DMS153 (cell line): ENCODE measurements around the gene LHX4.

ENCODE experiments used
- DNase-seq: peaks from one replicate; lab custom pipeline; 2025; lab: John Stamatoyannopoulos, UW

The LHX4 gene

GRCh38 chr1:180243517-180244221 is 13.6 kb downstream of the LHX4 start:
- no peak for DNase-seq

DNA sequence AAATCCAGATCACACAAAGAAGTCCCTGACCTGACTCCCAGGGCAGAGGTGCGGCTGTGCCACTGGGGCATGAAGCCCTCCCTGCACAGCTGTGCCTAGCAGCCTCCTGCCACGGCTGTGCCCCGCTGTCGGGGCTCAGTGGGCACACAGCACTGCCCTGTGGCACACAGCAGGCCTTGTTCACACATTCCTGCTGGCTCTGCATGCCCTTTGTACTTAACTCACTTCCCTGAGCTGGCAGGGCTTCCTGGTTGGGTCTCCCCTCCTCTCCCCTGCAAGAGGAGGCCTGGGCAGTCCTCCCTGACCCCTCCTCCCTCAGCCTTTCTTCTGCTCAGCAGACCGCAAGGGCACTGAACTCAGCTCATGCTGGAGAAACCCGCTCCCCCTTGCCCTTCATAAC is 14.8 kb downstream of the LHX4 start:
- no peak for DNase-seq

DNA sequence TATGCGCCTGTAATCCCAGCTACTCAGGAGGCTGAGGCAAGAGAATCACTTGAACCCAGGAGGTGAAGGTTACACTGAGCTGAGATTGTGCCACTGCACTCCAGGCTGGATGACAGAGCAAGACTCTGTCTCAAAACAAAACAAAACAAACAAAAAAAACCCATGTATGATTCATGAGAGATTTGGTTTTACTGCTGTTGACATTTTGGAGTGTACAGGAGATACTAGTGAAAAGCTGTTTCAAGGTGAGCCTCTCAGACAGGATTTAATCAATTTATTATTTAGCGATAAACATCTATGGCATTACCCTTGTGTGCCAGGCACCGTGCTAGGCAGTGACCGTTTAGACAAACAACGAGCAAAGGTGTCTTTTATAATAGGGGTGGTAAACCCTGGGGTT is 16.5 kb downstream of the LHX4 start:
- DNase-seq: no peak

- no peak for DNase-seq
Observed at GRCh38 chr1:180247061-180247460, 17.0 kb downstream of the LHX4 start.

DNA sequence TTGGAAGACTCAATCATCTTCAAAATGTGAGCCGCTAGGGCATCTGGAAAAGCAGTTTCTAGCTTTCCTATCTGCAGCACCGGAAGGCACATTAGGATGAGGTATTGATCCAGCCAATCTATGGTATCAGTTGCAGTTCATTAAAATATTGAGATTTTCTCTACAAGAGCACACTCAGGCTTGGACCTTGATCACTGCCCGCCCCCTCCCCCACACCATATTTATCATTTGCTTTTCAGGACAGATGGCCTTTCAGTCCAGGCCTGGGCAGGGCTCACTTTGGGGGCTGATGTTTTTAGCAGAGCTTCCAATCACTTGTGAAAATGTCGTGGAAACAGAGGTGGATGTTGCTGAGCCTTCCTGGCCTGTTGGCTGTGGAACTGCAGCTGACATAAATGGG is 17.5 kb downstream of the LHX4 start:
- DNase-seq: no peak

DNA sequence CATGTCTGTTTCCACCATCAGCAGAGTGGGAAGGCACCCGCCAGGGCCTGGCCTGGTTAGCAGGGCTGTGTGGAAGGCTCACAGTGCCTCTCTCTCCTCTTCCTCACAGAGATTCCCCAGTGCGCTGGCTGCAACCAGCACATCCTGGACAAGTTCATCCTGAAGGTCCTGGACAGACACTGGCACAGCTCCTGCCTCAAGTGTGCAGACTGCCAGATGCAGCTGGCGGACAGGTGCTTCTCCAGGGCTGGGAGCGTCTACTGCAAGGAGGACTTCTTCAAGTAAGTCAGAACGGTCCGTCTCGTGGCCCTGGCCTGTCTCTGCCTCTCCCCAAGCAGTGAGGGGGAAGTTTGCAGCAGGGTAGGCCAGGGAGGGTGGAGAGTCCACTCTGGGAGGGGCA is 18.1 kb downstream of the LHX4 start:
- no peak for DNase-seq

DNA sequence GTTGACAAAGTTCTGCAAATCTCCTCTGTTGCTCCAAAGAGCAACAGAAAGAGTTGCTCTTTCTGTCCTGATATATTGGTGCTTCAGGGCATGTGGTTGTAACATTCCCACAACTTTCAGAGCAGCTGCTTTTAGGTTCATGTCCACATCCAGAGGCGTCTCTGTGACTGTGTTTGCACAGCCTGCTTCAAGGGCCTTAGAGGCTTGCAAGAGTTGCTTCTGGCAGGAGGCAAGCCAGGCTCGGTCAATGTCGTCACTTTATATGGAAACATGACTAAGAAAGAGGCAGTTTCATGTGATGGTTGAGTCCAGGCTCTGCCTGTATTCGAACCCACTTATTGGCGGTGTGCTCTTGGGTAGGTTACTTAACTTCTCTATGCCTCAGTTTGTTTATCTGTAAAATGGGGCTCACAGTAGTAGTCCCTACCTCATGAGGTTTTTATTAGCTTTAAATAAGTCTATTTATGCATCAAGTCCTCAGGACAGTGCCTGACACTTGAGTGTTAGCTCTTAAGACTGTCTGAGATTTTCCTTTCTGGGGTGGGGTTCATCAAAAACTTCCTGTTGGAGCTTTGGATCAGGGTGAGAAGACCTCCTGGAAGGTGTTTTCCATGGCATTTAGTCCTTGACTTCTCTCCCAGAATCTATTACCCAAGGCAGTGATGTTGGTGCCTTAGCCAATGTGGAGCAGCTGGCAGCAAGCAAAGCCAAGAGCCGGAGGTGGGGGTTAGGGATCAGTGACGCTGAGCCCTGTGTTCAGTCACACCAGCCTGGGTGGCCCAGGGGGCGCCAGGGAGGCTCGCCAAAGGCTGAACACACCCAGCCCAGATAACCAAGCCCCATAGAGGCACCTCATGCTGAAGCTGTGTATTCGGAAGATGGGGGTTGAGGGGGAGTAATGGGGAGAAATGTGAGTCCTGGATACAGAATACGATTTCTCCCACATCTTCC is 18.9 kb downstream of the LHX4 start:
- no peak for DNase-seq

DNA sequence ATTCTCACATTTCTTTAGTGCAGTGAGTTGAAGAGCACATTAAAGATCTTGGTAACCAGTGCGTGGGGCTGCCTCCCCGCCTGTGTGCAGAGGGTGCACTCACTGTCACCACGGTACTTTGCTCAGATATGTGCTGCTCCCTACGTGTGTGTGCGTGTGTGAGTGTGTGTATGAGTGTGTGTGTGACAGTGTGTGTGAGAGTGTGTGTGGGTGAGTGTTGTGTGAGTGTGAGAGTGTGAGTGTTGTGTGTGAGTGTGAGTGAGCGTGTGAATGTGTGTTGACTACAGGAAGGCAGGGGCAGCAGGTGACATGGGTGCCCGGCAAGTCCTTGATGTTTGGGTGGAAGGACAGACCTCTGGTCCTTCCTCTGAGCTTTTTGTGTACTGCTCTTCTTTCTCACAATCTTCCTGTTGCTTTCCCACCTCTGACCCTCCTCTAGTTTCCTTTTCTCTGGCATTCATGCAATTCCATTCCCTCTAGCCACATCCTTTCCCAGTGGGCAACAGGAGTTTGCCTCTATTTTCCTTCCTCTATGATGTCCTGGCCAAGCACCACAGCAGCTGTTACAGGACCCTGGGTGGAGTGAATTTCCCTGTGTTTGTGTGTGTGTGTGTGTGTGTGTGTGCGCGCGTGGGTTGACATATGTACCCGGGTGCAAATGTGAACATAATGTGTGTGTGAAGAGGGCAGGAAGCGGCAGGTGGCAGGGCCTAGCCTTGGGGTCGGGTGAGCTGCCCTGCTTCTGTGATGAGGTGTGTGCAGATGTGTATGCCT is 19.8 kb downstream of the LHX4 start:
- DNase-seq: no peak

GRCh38 chr1:180250499-180250770 is 20.4 kb downstream of the LHX4 start:
- DNase-seq: no peak

DNA sequence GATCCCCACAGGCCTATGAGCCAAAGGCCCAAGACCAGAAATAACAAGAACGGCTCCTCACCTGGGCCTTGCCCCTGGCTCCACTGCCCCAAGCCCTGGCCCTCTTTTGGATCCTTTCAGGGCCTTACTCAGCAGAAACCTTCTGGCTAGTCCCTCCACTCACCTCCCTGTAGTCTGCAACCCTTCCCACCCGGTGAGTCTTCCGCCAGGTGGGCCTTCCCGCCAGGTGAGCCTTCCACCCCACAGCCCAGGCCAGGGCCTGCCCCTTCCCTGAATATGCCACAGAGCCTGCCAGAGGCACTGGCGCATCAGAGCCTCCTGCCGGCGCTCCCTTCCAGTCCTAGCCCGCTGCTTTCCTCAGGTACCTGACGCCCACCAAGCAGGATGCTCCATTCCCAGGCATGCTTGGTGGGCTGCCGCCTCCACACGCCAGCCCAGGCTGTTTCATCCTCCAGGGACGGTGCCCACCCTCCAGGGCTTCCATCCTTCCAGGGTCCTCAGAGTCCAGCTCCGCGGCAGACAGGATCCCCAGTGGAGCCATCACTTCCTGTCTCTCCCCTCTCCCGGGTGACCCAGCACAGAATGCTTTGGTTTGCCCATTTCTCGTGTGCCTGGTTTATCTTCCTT is 20.9 kb downstream of the LHX4 start:
- no peak for DNase-seq

DNA sequence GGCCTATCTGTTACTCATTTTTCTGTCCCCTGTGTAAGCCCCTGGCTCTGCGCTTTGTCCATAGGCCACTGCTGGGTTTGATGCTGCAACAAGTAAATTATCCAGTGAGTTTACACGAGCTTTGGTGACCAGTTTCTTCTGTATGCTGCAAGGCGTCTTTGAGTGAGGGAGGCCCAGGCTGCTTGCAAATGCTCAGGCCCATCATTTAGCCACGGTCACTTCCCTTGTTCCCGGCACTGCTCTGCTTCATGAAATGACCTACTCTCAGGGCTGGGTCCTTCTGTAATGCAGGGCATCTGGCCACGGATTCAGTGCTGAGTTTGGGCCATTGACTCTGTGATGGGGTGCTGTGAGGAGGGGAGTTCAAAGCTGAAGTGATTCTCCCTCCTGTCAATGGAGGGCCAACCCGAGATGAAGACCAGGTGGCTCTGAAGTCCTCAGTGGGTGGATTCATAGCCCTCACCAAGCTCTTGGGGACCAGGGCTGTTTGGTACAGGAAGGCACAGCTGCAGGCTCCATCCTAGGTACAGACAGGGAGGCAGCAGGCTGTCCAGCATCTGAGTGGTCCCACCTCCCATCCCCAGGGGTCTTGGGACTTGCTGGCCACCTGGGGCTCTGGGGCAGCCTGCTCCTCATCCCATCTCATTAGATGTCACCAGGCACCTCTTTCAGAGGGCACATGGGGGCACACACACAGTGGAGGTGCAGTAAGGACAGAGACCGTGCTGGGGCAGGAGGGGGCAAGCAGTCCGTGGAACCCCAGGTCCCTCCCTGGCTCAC is 21.7 kb downstream of the LHX4 start:
- DNase-seq: no peak

- no peak for DNase-seq
Observed at GRCh38 chr1:180252638-180253536, 22.8 kb downstream of the LHX4 start.

- no peak for DNase-seq
Observed at GRCh38 chr1:180253585-180254495, 23.8 kb downstream of the LHX4 start.

DNA sequence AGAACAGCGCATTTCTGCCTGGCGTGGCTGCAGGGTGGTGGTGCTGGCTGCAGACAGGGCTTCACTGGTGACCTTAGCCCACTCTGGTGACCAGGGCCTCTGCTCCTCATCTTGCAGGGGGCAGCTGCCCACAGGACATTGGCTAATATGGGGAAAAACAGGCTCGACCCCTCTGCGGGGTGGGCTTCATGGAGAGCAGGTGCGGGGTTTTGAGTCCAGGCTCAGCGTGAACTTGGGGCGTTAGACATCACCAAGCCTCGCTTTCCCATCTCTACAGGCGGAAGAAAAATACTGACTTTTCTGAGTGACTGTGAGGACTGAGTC is 24.4 kb downstream of the LHX4 start:
- no peak for DNase-seq

DNA sequence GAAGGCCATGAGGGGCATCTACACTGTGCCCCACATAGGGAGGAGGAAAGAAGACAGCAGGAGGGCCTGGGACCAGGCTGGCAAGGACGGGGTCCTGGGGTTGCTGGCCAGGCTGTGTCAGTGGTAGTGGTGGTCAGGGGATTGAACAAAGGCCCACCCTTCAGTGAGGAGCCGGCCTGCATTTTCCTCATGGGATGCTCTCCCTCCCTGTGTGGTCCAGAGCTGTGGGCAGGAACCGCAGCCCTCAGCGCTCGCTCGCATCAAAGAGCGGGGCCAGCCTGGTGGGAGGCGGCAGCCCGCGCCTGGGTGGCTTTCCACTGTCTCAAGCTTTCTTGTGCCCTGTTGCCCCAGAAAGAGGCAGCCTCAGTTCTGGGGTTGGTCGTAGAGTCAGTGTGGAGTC is 24.8 kb downstream of the LHX4 start:
- DNase-seq: no peak

GRCh38 chr1:180255536-180256340 is 25.7 kb downstream of the LHX4 start:
- no peak for DNase-seq

- no peak for DNase-seq
Observed at GRCh38 chr1:180256341-180257027, 26.4 kb downstream of the LHX4 start.

DNA sequence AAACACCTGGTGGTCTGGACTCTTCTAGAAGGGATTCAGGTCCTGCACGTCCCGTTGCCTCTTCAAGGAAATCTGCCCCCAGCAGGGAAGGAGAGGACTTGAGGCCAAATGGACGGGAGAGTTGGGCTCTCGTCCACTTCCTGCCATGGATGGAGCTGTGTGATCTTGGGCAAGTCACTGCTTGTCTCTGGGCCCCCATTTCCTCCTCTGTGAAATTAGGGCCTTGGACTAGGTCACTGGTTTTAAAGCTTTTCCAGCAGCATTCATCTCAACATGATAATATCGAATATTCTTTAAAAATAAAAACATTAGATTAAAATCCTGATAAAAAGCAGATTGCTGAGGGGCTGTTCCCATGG is 26.9 kb downstream of the LHX4 start:
- DNase-seq: no peak
